HG02623 (cell line): ENCODE results near the gene MTUS2.

ENCODE experiments used
- ATAC-seq: cut with Tn5 transposase; IDR thresholded peaks from one replicate; pipeline ENCODE4 v1.9.1; 2021; ENCODE audit warnings: moderate library complexity; ENCODE audit not compliant: unreplicated experiment

MTUS2 gene

DNA sequence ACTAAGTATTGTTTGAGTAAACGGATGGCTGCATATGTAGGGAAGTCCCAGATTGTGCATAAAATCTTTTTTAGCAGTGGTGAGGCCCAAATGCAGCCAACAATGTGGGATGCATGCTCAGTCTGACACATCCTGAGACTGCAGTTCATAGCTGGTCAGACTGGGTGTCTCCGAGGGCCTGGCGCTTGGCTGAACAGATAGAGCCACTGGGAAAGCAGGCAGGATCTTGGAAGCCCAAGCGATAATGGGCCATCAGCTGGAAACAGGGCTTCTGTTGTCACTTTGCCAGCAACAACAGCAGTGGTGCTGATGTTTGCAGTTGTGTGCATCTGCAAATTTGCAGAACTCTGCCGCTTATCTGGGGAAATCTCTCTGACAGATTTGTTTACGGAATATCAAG is 36.1 kb downstream of the MTUS2 start:
- no peak for ATAC-seq

DNA sequence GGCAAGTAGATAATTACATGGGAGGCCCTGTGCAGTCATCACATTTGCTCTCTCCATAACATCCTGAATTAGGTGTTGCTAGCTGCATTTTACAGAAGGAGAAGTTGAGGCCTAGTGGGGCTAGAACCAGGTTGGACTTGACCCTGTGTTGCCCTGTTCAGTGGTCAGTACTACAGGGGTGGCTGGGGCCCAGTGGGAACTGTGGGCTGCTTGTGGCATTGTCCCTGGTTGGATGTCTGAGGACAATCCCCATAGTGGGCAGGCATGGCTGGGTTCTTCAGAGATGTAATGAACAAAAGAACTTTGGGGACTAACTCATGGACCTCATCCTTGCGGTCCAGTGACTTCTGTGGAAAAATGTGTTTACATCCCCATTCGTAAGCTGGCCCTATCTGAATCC is 38.9 kb downstream of the MTUS2 start:
- ATAC-seq: no peak

DNA sequence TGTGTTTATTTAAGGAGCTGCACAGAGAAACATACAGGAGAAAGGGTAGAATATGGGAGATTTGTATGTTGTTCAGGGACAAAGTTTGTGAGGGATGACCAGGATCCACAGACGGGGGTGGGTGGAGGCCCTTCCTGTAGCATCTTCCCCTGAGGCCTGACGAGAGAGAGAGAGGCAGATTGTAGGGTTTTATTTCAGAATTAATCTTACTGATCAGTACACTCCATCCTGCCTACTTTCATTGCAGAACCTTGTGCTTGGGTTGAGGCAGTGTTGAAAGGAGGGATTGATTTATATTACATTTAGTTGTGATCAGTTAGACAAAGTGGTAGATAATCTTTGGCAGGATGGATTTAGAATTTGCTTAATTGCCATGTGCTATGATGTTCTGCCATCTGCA is 39.6 kb downstream of the MTUS2 start:
- no peak for ATAC-seq

DNA sequence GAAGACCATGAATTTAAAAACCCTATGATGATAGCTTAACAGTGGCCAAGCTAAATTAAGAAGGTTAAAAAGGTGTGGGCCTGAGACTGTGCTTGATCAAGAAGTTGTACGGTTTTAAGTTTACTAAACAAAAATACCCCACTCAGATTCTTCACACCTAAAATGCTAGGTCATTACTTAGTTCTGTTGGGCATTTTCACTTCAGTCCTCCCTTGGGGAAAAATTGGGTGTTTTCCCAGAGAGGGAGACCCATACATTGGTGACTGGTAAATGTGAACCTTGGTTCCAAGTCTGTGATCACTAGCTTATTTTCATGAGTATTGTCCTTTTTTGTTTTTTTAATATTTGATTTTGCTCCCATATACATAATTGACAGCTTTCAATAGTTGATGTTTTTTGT is 44.4 kb downstream of the MTUS2 start:
- ATAC-seq: no peak

DNA sequence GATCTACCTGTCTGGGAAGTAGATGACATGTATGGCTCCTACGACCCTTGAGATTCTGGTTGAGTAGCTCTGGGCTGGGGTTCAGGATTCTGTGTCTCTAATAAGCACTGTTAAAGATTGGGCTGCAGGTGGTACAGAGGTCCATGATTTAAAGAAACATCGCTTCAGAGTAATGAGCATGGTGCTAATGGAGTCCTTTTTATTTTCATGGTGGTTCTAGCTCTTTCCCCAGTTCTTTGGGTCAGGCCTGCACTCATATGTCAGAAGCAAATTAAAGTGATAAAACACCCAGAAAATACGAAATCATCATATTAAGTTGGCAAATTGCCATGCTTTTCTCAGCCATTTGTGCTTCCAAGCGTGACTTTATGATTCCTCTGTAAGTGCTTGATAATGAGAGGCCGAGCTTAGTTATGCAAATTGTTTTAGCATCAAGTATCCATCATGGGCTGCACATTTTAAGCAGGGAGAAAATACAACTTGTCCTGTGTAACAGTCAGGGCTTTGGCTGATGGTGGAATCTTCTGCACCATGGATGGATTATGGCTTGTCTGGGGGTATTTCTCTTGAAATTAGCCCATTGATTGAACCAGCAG is 45.1 kb downstream of the MTUS2 start:
- ATAC-seq: no peak

DNA sequence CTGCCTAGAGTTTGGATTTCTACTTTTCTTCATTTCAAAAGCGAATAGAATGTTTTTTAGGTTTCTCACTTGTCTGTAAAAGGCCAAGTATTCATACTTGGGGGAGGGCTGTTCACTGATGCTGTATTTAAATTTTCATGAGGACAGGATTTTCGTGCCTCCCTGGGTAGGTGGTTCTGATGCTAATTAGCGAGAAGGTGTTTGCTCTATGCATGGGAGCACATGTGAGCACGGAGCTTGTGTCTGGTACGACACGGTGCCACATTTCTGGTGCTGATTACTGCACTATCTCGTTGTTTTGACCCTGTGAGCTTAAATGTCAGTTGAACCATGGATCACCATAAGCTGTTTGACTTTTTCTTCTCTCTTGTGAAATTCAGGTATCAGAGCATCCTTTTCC is 45.8 kb downstream of the MTUS2 start:
- ATAC-seq: no peak

DNA sequence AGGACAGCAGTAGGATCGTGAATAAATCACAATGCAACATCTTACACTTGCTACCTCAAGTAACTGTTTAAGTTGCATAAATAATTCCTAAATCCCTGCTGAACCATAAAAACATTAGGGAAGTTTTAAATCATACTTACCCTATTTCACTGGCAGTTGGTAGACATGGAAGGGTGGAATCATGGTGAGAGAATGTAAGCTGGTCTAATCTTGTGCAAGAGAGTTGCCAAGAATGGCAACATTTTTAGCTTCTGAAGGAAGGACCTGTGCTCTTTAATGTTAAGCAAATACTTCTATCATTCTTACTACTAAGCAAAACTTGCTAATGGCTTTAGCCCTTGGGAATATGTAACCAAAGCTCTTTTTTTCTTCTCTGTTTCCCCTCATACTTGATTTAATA is 46.8 kb downstream of the MTUS2 start:
- no peak for ATAC-seq

DNA sequence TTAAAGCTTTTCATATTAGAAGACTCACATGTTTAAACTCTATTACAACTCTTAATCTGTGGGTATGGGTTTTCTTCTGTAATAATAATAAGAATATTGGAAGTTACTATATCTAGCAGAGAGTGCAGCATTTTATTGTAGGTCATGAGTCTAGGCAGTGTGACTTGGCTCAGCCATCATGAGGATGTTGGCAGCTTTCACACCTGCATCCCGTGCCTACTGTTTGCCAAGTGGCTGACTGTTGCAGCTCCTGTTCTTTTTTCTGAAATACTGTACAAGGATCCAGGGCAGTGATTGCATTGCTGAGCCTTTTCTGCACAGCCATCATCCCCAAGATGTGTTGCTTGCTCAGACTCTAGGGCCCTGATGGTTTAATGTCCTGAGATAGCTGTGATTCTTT is 47.4 kb downstream of the MTUS2 start:
- no peak for ATAC-seq

DNA sequence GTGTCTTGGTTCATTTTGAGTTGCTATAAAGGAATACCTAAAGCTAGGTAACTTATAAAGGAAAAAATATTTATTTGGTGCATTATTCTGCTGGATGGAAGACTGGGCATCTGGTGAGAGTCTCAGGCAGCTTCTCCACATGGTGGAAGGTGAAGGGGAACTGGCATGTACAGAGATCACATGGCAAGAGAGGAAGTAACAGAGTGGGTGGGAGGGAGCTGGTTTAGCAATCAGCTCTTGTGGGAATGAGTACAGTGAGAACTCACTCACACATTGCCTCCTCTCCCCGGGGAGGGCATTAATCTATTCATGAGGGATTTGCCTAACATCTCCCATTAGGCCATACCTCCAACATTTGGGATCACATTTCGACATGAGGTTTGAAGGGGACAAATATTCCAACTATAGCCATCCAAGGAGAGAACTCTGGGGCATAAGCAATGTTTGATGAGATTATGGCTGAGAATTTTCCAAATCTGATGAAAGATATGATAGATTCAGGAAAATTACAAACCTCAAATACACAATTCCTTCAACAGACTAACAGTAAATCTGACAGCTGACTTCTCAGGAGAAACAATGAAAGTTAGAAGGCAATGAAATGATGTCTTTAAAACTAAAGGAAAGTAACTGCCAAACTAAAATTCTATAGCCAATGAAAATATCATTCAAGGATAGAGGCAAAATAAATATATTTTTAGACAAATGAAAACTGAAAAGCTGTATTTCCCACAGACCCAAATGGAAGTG is 52.5 kb downstream of the MTUS2 start:
- no peak for ATAC-seq

DNA sequence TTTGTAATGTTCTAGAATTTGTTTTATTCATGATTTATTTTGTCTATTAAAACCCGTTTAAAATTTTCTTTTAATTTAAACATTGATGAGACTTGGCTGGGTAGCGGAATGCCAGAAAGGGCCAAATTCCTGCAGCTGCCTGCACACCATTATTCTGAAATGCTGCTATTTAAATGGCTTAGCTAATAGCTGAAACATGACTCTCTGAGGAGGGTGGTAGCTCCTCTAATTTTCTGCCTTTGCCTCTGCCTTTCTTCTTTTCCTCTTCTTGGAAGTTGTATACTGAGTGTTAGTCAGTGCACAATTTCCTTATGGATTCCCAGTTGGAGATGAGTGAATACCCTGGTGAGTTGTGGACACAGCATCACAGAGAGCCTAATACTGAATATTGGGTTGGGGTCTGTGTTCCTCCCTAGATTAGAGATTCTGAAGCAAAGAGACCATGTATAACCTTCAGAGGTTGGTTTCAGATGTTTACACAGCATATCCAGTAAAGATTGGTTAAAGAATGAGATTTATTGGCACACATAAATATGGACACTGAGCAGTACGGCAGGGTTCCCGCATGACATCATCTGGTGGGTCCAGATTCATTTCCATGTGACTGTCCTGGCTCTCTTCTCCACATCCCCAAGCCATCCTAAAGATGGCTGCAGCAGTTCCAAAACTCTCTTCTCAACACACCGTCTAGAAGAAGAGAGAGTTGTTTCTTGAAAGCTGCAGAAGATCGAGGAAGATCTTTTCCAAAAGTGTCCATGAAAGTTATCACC is 55.9 kb downstream of the MTUS2 start:
- ATAC-seq: no peak

DNA sequence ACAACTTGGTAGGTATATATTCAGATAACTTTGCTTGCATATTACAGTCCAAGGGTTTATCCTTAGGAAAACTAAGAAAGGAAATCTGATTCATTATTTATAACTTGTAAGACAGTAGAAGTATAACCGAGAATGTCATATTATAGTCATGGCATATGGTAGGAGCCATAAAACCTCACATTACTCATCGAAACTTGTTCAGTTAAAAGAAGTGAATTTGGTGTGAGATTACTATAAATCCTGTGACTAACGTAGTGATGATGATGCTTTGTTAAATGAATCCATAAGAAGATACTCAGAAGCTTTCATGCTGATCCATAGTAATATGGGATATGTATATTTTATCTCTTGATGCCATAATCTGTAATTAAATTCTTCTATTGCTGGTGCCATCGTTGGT is 57.3 kb downstream of the MTUS2 start:
- ATAC-seq: no peak

DNA sequence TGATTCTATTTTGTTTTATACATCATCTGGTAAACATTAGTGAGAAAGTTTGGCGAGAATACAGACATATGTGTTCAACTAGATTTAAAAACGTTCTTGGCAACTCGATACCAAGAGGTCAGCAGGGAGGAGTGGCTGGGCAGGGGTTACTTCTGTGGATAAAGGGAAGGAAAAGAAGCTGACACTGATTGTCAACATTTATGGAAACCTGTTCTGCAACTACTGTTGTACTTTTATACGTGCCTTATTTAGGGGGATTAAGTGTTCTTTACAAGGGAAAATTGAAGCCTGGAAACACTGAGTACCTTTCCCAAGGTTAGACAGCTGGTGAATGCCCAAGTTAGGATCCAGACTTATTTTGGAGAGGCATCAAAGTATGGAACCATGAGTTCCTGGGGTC is 65.0 kb downstream of the MTUS2 start:
- ATAC-seq: no peak

DNA sequence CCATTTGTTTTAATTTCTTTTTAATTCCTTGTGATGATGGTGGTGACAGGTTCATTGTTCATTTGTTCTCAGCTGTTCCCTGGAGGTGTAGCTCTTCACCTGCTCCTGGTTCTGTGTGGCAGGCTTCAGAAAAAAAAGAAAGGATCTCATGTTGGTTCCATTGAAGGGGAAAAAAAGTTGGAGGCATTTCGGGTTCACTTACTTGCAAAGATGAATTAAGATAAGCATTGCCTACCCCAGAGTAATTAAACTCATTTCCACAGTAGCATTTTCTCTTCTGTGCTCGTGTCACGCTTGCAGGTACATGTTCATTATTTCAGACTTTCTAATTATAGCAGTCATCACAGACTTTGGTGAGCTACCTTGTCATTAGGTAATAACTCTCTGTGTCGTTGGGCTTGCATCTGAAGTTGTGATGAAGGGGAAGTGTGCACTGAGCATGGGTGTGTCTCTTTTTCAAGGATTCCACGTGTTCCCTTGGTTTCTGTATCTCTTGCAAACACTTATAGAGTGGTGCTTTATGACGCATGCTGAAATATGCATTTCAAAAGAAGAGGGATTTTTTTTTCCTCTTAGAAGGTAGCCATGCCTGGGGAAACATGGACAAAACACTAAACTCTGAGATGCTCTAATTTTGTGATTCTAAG is 69.1 kb downstream of the MTUS2 start:
- ATAC-seq: no peak

DNA sequence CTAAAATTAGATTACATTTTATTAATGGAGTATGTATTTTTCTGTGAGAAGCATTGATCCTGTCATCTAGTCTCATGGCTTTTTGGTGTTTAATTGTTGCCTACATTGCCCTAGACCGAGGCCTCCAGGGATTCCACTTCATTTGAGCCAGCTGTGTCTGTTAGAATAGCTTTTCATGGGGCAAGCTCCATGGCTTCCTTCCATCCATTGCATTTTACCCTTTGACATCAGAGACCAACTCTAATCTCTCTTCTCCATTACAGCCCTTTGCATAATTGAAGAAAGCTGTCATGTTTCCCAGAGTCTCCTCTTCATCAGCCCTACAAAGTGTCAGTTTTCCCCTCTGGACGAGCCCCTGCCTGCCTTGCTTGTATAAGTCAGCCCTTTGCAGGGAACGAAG is 70.6 kb downstream of the MTUS2 start:
- ATAC-seq: no peak

DNA sequence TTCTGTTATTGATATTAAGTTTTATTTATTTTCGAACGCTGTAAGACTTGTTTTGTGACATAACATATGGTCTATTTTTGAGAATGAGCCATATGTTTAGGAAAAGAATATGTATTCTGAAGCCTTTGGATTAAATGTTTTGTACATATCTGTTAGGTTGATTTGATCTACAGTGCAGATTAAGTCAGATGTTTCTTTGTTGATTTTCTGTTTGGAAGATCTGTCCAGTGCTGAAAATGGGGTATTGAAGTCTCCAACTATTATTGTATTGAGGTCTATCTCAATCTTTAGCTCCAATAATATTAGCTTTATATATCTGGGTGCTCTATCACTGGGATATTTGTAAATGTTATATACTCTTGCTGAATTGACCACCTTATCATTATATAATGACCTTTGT is 97.9 kb downstream of the MTUS2 start:
- no peak for ATAC-seq

DNA sequence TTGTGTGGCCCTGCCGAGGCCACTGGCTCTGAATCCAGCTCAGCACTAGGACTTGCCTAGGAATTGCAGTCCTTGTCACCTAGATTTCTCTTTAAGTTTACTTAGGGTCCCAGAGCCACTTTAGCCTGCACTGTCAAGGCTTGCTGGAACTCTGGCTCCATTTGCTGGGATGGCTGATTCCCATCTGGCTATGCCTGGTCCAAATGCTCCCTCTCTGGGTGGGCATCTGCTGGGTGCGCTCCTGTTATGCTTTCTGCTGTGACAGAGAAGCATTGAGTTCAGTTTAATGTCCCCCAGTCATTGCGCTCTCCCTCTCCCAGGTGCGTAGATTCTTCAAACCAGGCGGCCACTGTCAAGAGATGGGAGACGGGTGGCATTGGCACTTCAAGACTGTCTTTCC is 102.2 kb downstream of the MTUS2 start:
- no peak for ATAC-seq

DNA sequence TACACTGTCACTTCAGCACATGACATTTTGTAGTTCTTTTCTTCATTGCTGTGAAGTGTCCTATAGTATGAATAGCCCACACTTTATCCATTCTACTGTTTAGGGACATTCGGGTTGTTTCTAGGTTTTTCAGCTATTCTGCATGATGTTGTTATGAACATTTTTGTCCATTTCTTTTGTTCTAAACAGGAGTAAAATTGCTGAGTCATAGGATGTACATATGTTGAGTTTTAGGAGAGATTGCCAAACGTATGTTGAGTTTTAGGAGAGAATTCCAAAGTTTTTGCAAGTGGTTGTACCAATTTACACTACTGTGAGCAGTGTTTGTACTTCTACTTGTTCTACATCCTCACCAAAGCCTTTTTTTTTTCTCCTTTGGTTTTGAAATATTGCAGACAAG is 115.0 kb downstream of the MTUS2 start:
- no peak for ATAC-seq

DNA sequence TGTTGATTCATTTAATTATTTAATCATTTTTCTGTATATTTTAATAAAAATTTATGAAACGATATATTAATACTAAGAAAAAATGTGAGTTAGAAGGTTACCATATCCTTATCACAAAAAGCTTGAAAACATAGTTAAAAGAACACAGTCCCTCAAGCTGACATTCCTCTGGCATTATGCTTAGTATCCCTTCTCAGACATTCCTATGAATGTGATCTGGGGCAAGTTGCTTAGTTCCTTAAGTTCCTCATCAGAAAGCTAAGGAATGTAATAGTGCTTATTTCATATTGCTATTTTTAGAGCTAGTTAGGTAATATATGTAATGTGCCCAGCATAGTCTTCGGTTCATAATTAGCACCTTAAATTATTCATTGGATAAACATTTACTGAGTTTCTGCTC is 122.8 kb downstream of the MTUS2 start:
- ATAC-seq: no peak

DNA sequence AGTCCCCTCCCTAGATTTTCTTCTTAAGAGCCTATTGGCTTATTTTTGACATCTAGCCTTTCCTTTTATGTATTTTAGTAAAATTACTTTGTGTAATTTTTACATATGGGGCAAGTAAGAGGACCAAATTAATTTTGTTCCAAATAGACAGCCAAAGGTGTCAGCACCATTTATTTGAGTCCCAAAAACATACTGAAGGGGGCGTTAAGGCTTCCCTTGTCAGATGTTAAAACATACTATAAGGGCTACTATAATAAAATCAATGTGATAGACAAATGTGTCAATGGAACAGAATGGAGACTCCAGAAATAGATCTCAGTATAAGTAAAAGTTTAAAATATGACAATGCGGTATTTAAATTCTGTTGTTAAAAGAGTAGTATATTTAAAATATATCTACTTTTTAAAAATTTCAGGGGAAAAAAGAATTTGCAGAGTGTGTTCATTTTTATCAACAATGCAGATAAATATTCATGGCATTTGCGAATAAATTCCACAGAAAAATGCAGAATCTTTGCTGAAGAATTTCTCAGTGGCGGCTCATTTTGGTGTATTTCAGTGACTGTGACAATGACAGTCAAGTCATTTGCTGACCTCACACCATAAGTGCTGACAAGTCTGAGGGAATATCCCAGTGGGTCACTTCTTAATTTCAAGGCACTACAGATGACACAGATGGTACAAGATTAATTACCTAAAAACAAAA is 133.7 kb downstream of the MTUS2 start:
- ATAC-seq: no peak

DNA sequence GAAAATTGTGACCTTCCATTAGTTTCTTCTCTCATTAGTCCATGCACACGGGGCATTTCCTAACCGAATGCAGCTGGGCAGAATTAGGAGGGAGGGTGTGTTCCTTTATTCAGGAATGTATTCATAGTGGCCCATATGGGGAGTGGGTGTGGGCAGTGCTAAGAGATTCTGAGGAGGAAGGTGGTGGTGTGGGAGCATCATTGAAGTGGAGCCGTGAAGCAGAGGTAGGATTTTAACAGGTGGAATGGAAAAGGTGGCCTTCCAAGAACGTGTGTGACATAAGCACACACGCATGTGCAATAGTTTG is 134.2 kb downstream of the MTUS2 start:
- ATAC-seq: no peak

DNA sequence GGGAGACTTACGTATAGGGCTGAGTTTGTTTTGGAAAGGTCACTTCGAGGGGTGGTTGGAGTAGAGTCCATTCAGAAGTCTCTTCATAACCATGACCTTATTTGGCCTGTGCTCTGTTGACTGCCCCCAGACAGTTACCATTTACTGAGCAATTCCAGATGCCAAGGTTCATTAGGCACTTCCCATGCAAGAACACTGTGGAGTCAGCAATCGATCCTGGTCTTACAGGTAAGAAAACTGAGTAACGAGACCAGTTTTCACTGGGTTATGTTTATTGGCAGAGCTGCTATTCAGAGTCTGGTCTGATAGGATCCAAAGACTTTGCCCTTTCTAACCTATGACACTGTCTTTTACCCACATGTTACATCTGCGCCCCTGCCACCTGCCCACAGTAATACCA is 134.7 kb downstream of the MTUS2 start:
- ATAC-seq: no peak
